ENCODE measurements around the gene CAPN8.
A peak's percentile ranks its signal among the peaks of the same experiment; 100 is the strongest.

The CAPN8 gene

DNA sequence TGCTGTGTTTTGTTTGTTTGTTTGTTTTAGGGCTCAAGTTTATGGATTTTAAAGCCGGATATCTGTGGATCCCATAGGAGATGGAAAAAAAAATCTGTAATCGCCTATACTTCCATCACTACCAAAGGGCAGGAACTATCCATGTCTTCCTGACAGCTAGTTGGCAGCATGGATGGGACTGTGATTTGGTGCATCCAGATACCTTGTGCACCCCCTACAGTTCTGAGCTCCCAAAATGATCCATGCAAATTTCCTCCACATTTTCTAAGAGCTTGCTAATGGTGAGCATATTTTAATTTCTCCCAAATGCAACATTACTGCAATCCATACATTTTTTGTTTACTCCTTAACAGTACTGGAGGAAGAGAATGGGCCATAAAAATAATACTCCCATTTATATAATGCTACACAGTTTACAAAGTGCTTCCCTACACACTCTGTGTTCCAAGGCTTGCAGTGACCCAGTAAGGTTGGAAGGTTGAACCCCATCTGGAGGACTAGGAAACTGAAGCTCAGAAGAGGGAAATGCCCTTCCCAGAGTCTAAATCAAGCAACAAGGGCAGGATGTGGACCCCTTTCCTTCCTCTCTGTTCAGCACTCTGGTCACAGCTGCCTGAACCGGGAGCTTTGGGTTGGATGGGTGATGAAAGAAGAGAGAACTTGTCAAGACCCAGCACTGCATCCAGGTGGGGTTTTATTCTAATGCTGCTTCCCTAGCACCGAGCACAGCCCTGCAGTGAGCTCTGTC, 48.0 kb downstream of the CAPN8 start:
- no peak for DNase-seq (ENCODE audit: low spot score)

DNA sequence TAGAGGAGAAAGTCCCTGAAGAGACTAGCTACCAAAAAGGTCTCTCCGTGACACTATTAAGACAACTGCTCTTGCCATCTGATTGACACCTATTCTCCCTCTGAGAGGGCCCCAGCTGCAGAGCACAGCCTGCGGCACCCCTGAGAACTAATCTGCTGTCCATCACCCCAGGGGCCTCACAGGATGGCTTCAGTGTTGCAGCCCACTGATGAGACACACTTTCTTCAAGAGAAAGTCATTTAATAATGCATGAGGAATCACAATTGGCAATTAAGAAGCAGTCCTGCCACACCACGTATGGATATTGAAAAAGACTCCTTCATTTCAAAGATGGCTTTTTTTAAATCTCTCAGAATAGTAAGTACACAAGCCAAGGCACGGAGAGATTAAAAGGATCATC, 48.9 kb downstream of the CAPN8 start:
- DNase-seq (ENCODE audit: low spot score) = no peak

DNA sequence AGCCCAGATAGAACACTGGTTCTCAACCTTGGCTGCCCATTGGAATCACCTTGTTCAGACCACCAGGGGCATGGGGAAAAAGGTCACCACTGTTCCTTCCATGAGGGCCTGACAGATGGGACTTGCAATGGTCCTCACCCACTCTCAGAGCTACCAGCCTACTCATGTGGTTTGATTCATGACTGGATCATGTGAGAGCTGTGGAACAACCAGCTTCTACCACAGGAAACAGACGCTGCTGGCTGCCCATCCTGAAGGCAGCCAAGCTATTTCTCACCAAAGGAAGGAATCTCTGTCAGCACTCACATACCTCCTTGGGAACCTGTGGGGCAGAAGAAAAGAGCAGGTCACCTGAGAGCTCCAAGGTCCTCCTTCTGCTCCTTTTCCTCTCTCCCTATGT, 53.6 kb downstream of the CAPN8 start:
- no peak for DNase-seq (ENCODE audit: low spot score)

DNA sequence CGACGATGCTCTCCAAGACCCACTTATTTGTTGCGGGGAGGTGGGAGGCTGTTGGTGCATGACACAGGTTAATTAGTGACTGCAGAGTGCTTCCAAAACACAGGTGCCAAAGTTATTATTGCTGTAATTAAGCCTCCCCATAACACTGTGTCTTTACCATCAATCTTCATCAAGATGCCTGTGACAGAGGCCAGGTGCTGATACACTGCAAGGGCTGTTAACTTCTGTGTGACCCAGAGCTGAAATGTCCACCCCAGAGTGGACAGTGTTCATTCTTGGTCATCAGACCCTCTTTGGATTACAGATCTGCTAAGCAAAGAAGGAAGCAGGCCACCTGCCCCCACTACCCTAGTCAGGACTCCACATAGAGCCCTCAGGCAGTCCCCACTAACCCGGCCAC, 55.5 kb downstream of the CAPN8 start:
- no peak for DNase-seq (ENCODE audit: low spot score)

DNA sequence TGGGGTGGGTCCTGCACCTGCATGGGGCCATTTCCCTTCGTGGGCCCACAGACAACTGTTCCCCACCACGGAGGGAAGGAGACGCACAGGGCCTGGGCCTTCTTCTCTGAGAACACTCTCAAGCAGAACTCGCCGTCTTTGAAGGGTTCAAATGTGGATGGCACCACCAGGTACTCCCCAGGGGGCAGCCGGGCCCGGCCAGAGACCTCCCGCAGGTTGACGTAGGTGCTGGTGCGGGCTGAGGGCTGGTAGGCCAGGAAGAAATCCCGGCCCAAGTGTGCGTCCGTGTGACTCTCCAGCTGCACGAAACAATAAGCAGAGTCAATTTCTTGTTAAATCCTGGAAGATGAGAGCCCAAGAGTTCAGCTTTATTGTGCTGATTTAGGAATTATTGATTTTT, 56.4 kb downstream of the CAPN8 start:
- DNase-seq (ENCODE audit: low spot score) = no peak

DNA sequence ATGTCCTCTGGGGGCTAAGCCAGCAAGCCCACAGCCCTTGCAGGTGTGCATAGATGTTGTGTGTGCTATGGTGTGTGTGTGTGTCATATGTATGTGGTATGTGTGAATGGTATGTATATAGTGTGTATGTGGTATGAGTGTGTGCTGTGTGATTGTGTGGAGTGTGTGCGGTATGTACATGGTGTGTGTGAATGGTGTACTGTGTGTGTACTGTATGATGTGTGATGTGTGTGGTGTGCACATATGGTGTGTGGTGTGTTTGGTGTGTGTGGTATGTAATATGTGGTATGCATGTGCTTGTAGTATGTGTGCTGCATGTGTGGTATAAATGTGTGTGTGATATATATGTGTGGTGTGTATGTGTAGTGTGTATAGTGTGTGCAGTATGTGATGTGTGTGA, 107.0 kb downstream of the CAPN8 start:
- no peak for DNase-seq (ENCODE audit: low spot score)

DNA sequence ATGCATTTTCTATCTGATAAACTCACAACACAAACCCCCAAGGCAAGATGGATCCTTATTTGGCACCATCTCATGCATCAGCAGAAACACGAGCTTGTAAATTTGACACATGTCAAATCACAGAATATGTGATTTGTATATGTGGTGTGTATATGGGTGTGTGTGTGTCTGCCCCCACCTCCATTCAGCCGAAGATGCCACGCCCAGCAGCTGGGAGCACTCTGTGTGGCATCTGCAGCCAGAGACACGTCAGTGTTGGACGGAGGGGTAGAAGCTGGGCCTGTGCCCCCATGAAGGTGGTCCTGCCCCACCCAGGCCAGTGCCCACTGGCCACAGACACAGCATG, 108.4 kb downstream of the CAPN8 start:
- DNase-seq (ENCODE audit: low spot score) = no peak

DNA sequence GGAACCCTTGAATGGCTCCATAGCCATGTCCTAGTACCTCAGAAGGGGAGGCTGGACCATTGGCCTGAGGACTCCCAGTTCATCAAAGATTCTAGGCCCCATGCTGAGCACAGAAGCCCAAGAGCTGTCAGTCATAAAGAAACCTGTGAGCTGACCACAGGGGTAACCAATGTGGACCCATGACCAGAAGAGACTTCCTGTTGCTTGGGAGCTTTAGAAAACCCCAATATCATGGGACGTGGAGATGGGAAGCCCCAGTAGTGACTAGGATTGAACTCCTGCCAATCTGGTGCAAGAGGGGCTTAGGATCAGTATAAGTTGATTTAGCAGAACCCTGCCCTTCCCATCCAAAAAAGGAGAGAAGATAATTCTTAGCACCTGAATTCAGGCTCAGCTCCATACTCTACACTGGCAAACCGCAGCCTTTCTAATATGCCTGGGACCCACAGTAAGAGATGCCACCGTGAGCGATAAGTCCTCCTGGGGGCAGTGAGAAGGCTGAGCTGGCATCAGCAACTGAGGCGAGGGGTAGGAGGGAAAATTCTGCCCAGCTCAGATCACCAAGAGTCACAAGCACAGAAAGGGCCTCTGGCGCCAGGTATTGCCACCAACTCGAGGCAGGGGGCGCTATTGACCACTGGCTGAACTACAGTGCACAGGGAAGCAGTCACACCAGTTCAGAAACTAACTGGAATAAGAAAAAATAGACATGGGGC, 108.9 kb downstream of the CAPN8 start:
- peak; percentile 22 for DNase-seq (ENCODE audit: low spot score)

DNA sequence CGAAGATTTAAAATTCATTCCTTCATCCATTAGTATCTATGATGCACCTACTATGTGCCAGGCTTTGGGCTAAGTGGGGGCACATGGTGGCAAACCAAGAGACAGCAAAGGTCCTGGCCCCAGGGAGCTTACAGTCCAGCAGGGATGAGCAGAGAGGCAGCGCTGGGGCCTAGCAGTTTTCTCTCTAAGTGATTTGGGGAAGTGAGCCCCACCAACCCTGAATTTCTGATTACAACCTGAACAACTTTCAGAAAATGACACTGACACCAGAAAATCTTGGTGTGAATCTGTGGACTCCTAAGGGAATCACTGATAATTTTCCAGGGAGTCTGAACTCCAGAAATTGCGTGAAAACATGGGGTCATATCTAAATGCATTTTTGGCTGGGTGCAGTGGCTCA, 111.5 kb downstream of the CAPN8 start:
- DNase-seq (ENCODE audit: low spot score) = no peak

DNA sequence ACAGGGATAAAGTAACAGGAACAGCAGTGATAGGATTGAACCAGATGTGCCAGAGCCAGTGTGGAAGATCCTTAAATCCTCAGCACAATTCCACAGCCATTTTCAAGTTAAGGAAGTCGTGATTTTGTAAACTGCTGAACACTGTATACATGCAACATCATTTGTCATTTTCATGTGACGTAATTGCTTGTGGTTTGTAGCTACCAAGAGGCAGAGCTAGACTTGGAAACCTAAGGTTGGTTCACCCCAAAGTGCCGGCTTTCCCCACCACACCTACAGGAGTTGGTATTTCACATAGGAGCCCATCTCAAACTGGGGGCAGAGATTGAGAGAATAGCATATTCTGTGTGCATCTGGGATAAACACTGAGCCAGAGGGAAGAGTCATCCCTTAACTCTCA, 113.9 kb downstream of the CAPN8 start:
- DNase-seq (ENCODE audit: low spot score) = no peak

DNA sequence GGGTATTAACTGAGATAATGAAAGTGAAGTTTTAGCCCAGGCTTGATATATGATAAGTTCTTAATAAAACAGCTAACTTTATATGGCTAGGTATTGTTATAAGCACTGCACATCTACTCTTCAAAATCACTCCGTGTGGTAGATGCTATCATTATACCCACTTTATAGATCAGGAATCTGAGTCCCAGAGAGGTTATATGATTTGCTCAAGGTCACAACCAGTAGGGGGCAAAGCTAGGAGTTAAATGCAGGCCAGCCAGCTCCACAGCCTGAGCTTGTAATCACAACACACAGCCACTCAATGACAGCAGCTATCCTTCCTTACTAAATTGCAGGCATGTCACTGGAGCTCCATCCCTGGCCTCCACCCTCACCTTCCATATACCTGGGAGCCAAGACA, 115.8 kb downstream of the CAPN8 start:
- no peak for DNase-seq (ENCODE audit: low spot score)

DNA sequence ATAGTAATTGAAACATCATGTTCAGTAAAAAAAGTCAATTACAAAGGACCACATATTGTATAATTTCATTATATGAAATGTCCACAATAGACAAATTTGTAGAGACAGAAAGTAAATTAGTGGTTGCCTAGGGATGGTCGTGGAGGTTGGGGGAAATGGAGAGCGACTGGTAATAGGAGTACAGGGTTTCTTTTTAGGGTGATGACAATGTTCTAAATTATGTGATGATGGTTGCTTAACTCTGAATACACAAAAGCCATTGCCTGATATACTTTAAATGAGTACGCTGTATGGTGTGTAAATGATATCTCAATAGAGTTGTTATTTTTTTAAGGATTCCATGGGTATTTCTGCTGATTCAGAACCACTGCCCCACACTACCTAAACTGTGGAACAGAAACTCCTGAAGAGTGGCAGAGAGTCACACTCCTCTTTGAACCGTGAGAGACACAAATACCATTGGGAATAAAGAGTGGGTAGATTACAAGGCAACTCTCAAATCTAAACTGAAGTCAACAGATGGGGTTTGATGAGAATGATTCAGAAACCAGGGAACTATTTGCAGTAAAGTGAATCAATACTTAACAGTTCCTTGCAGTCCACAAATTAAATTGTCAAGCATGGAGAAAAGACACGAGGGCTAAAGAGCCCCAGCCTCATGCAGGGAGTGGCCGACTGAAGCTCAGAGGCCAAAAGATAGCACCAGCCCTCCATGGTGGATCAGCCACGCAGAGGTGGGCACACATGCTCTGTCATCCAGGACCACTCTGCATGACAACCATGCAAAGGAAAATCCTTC, 118.0 kb downstream of the CAPN8 start:
- no peak for DNase-seq (ENCODE audit: low spot score)

DNA sequence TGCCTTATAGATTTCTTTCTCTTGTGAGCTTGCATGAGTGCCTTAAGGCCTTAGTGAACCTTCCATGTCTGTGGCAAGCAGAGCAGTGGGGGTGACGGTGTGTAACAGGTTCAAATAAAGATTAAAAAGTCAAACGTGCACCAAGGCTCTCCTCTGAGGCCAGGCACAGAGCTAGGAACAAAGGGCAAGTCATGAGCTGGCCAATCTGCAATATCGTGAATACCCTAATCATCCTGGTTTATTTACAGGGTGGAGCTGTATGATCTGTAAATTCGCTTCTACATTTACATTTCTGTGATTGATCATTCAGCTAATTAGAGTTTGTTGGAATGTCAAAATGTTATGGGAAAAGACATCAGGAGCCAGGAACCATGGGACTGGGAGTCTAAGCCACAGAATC, 120.2 kb downstream of the CAPN8 start:
- DNase-seq (ENCODE audit: low spot score) = no peak

DNA sequence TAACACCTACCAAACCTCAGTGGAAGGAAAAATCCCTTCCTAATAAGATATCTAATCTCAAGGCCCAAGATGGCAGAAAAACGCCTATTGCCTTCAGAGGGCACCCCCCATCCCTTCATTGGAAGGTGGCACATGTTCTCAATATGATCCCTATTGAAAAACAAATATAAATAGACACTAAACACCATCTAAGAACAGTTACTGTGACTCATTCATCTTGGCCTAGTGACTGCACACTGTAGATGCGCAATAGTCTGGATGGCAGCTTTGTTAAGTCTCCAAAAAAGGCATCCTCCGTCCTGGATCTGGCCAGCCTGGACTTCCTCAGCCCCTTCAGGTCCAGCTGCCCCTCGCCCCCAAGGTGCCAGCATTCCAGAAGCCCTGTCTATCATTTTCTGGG, 121.9 kb downstream of the CAPN8 start:
- DNase-seq (ENCODE audit: low spot score) = no peak

DNA sequence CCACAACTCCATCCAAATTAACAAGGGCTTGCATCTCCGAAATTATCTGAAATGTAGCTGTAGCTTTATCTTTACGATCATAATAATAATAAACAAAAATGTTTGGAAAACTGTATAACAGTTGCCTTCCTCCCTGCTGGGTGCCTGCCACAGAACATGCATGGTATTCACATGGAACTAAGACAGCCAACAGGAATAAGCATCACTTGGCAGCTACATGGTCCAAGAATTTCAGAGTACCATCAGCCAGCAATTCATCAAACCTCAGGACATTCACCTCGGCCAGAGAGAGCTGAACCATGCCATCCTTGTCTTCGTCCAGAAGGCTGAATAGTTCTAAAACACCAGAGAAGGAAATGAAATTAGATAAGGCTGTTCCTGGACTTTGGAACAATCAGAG, 122.7 kb downstream of the CAPN8 start:
- no peak for DNase-seq (ENCODE audit: low spot score)

DNA sequence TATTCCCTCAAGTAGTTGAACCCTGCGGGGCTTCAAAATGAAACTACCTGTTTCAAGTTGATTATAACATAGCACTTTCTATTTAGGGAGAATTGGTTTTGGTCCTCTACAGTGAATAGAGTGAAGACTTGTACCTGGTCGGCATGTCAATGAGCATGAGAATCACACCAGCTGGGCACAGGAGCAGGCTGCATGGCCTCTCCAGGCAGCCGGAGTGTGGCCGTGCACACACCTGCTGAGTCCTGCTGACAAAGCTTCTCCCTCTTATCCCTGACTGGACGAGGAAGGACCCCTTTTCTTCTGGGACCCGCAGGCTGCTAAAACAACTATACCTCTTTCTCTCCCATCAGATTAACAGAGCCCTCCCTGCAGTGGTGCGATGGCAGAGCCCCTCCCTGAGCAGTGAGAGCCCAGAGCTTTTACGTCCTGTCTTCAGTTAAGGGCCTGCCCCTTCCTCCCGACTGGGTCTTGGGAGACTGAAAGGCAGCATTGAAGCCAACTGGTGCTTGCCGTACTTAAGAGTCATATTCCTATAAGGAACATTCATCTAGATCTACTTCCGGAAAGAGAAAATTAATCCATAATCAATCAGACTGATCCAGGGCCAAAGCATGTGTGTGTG, 124.9 kb downstream of the CAPN8 start:
- DNase-seq (ENCODE audit: low spot score) = no peak

DNA sequence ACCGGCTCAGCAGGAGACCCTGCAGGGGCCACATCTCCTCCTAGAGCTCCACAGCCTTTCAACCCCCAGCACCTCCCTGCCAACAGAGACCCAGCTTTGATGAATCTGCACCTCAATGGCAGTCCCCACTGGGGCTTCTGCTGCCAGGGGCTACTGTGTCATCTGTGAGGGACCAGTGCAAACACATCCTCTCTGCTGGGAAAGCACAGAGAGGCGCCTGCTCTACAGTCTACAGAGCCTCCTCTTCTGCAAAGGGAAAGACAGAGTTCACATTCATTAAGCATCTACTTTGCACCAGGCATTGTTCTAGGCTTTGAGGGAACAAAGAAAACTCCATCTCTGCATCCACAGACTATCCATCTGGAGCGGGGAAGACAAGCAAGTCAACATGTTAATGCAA, 125.8 kb downstream of the CAPN8 start:
- DNase-seq (ENCODE audit: low spot score) = no peak

DNA sequence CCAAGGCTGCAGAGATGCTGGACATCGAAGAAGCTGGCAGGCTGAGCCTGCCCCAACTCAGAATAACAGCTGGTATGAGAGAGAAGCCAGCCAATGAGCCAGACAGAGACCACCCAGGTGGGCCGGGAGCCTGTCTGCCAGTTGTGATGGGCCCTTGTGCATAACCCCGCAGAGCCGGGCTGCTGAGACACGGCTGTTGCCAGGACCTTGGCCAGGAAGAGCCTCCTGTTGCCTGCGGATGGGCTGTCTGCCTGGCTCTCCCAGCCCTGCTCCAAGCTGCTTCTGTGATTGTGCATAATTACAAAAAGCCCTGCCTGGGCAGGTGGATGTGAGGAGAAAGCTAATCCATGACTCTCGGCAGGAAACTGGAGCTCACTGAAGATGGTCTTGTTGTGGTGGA, 126.5 kb downstream of the CAPN8 start:
- DNase-seq (ENCODE audit: low spot score) = no peak

DNA sequence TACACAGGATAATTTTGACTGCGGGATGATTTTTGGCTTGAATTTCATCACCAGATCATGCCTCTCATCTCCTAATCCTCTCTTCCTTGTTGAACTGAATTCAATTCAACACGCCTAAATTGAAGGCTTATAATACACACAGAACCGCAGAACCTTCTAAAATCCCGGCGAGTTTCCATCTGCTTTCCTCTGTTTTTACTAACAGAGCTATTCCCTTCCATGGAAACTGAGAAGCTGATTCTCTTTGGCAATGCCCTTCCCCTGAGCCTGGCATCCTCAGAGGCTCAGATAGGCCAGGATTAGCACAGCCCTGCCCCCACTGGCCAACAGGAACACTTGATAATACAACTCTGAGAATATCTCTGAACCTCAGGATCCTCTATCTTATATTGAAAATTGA, 130.2 kb downstream of the CAPN8 start:
- no peak for DNase-seq (ENCODE audit: low spot score)

DNA sequence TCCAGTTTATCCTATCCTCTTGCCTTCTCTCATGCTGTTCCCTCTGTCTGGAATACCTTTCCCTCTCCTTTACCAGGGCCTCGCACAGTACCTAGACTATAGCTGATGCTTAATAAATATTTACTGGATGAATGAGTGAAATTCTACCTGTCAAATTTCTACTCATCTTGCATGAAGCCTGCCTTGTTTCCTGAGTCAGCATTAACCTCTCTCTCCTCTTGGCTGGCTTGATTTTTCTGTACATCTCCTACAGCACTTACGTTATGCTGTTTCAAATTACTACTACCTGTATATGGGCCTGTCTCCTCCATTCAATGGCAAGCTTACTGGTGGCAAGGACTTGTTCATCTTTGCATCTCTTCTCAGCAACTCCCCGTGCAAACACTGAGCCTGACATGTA, 130.8 kb downstream of the CAPN8 start:
- DNase-seq (ENCODE audit: low spot score) = no peak

DNA sequence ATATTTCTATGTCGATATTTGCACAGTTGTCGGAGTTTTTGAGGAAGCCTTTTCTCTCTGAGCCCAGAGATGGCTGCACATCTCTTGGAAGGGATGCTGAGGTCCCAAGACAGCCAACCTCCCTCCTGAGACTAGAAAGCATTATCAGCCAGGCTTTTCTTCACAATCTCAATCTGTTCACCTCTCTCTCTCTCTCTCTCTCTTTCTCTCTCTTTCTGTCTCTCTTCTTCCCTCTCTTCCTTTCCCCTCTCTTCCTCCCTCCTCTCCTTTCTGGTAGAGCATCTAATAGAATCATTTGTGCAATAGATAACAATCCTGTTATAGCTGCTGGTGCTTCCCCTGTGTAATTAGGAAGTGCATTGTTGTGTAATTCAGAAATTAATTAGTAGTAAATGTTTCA, 131.8 kb downstream of the CAPN8 start:
- no peak for DNase-seq (ENCODE audit: low spot score)

DNA sequence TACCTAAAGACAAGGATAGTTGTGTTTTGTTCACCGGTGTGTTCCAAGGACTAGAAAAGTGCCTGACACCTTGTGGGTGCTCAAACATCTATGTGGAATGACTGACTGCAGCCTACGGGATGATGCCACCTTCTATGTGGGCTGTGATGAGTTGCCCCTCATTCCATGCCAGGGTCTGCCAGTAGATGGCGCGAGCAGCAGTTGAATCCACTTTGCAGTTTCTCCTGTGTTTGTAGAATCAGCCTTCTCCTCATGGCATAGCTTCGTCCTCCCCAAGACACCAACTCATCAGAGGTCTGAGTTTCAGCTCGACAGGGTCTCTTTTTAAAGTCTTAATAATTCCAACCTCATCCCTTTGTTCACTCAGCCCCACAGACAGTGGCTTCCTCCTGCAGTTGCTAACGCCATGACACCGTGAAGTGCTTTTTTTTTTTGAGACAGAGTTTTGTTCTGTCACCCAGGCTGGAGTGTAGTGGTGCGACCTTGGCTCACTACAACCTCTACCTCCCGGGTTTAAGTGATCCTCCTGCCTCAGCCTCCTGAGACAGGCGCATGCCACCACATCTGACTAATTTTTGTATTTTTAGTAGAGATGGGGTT, 133.7 kb downstream of the CAPN8 start:
- DNase-seq (ENCODE audit: low spot score) = peak; percentile 19
